Activated CD8-positive, alpha-beta memory T cell treated with anti-CD3 and anti-CD28 coated beads, Interleukin-2, amount 10 ng/mL, durations not matched to agents 7 days and 5 days (primary cell): Measurements from ENCODE around the gene SHLD3. TPM values are rescaled to one million over a fixed set of nuclear protein-coding genes. Genes with fewer than 3 reads are reported as not detected.
"Not testable (repeated sequence)": the region's sequence is repeated elsewhere in the genome, so short reads cannot be mapped to it uniquely, and the experiment has no call there.

Experiments
- ATAC-seq: fragments of 150-1000 bp; cut with Tn5 transposase; one replicate; pipeline ENCODE4 v1.10.0; 2021; ENCODE audit warnings: moderate library complexity
- CTCF ChIA-PET: fragments of 350-600 bp; sonication (Branson Sonifier 250); formaldehyde crosslinking; loops from one replicate; lab custom pipeline; 2021; ENCODE audit warnings: antibody characterized with exemption; lab: Charles Lee
- DNase-seq: peaks from one replicate; pipeline ENCODE4 v3.0.0-alpha.2; 2020
- H3K27ac Mint-ChIP-seq: one replicate; pipeline ENCODE4 v1.8.0; 2021; ENCODE audit warnings: mild to moderate bottlenecking, mixed read lengths
- H3K27me3 Mint-ChIP-seq: one replicate; pipeline ENCODE4 v1.8.0; 2021; ENCODE audit warnings: mixed read lengths
- H3K36me3 Mint-ChIP-seq: one replicate; pipeline ENCODE4 v1.8.0; 2021; ENCODE audit warnings: mild to moderate bottlenecking, mixed read lengths
- H3K4me1 Mint-ChIP-seq: one replicate; pipeline ENCODE4 v1.8.0; 2021; ENCODE audit warnings: mixed read lengths
- H3K4me3 Mint-ChIP-seq: one replicate; pipeline ENCODE4 v1.8.0; 2021; ENCODE audit warnings: mild to moderate bottlenecking, moderate library complexity, mixed read lengths
- H3K9me3 Mint-ChIP-seq: one replicate; pipeline ENCODE4 v1.8.0; 2022; ENCODE audit warnings: low read depth, mixed read lengths
- total RNA-seq, 2 experiments: library from RNA; stranded (reverse); gene quantifications; one replicate each; pipeline ENCODE4 v1.2.3, GENCODE V29; 2021

Gene SHLD3
- total RNA-seq, 2 experiments from 2014 or later = 3.9 to 5.9 TPM

- DNase-seq = no peak
- Mint-ChIP-seq H3K4me1 (no peaks in the 10 kb centered on the region), H3K27ac (no peak overlapping the region), H3K36me3 (peaks cover 26% of the 10 kb centered on the region), H3K4me3 (no peak overlapping the region), H3K27me3 (no peaks in the 10 kb centered on the region), H3K9me3 (no peaks in the 10 kb centered on the region)
- CTCF ChIA-PET = no interaction called here
- no peak for ATAC-seq
Observed at GRCh38 chr5:65640240-65640639, 15.4 kb downstream of the SHLD3 start.

DNA sequence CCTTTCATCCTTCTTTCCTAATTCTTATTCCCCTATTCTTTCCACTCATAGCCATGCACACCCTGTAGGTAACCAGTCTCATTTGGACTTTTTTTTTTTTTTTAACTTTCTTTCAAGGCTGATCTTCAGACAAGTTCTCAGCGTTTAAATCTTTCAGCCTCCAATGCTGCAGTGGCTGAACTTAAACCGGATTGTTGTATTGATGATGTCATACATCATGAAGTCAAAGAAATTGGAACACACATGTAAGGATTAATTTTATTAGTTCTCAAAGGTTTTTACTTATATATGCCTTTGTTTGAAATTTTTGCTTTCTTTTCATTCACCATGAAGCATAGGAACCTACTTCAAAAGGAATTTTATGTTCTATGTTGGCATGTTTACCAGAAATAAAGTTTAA is 22.1 kb downstream of the SHLD3 start:
- Mint-ChIP-seq H3K27me3 (no peaks in the 10 kb centered on the region), H3K36me3 (peaks cover 17% of the 10 kb centered on the region), H3K9me3 (no peaks in the 10 kb centered on the region), H3K27ac (no peak overlapping the region), H3K4me1 (no peaks in the 10 kb centered on the region), H3K4me3 (no peak overlapping the region)
- no peak for DNase-seq
- ATAC-seq = no peak
- CTCF ChIA-PET = no interaction called here

DNA sequence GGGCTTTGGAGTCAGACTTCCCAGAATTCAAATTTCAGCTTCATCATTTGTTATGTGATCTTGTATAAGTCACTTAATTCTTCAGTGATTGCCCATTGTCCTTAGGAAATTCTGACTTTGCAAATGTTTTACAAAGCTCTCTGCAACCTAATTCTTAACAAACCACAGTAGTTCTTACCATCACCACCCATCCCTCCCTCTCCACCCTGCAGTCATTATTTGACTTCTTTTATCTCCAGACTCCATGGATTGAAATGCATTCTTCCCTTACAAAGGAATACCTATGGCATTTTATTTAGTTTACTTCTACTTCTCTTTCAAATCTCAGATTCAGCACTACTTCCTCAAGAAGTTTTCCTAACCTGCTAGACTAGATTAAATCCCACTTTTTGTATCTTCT is 23.1 kb downstream of the SHLD3 start:
- CTCF ChIA-PET = no interaction called here

GRCh38 chr5:65651144-65651543 is 26.3 kb downstream of the SHLD3 start:
- no peak for ATAC-seq
- CTCF ChIA-PET = interaction anchor here (1.2 to 1.4 kb wide), 2 partner anchors 18 to 25 kb away, joined by 3 to 5 read pairs; no protein-coding TSS in a partner anchor

More for the DNA sequence above, 23.1 kb downstream of the SHLD3 start:
- Mint-ChIP-seq H3K36me3 (peaks cover 20% of the 10 kb centered on the region), H3K4me1 (no peaks in the 10 kb centered on the region), H3K4me3 (no peak overlapping the region), H3K27ac (no peak overlapping the region), H3K9me3 (no peaks in the 10 kb centered on the region), H3K27me3 (no peaks in the 10 kb centered on the region)
- DNase-seq = no peak
- no peak for ATAC-seq

GRCh38 chr5:65654713-65655112 is 29.9 kb downstream of the SHLD3 start:
- CTCF ChIA-PET = no interaction called here
- DNase-seq (no peak), ATAC-seq (no peak)
- peaks cover 18% of the 10 kb centered on the region for H3K36me3 Mint-ChIP-seq
- no peak overlapping the region for H3K4me3 Mint-ChIP-seq
- no peaks in the 10 kb centered on the region for H3K4me1 Mint-ChIP-seq
- H3K27me3 Mint-ChIP-seq = no peaks in the 10 kb centered on the region
- H3K27ac Mint-ChIP-seq = no peak overlapping the region
- H3K9me3 Mint-ChIP-seq = no peaks in the 10 kb centered on the region

More at GRCh38 chr5:65651144-65651543, 26.3 kb downstream of the SHLD3 start:
- H3K27ac Mint-ChIP-seq = no peak overlapping the region
- peaks cover 19% of the 10 kb centered on the region for H3K36me3 Mint-ChIP-seq
- no peaks in the 10 kb centered on the region for H3K9me3 Mint-ChIP-seq
- no peak overlapping the region for H3K4me3 Mint-ChIP-seq
- no peaks in the 10 kb centered on the region for H3K4me1 Mint-ChIP-seq
- H3K27me3 Mint-ChIP-seq = no peaks in the 10 kb centered on the region
- DNase-seq = no peak

- ATAC-seq (no peak), DNase-seq (no peak)
- Mint-ChIP-seq H3K27me3 (no peaks in the 10 kb centered on the region), H3K4me1 (peaks cover 5% of the 10 kb centered on the region), H3K4me3 (no peak overlapping the region), H3K27ac (no peak overlapping the region), H3K9me3 (no peaks in the 10 kb centered on the region), H3K36me3 (peaks cover 17% of the 10 kb centered on the region)
- CTCF ChIA-PET = no interaction called here
Observed at GRCh38 chr5:65663804-65664521, 39.1 kb downstream of the SHLD3 start.

DNA sequence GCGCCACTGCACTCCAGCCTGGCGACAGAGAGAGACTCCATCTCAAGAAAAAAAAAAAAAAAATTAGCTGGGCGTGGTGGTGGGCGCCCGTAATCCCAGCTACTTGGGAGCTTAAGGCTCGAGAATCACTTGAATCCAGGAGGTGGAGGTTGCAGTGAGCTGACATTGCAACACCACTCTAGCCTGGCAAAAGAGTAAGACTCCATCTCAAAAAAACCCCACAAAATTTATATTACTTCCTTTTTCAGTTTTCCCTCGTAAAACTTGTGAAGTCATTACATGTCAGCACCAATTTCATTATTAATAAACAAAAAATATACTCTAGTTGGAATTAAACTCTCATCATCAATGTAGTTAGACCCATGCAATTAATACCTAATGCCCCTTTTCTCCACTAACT is 43.9 kb downstream of the SHLD3 start:
- Mint-ChIP-seq H3K27me3 (no peaks in the 10 kb centered on the region), H3K36me3 (peaks cover 12% of the 10 kb centered on the region), H3K4me1 (peaks cover 4% of the 10 kb centered on the region), H3K4me3 (no peak overlapping the region), H3K27ac (no peak overlapping the region), H3K9me3 (no peaks in the 10 kb centered on the region)
- DNase-seq (no peak), ATAC-seq (no peak)
- CTCF ChIA-PET = no interaction called here

- CTCF ChIA-PET = interaction anchor here (0.5 kb wide), 1 partner anchor 331 kb away, joined by 3 read pairs; no protein-coding TSS in a partner anchor
- DNase-seq (no peak), ATAC-seq (no peak)
- no peaks in the 10 kb centered on the region for H3K27me3 Mint-ChIP-seq
- no peak overlapping the region for H3K4me3 Mint-ChIP-seq
- no peaks in the 10 kb centered on the region for H3K4me1 Mint-ChIP-seq
- H3K9me3 Mint-ChIP-seq = no peaks in the 10 kb centered on the region
- H3K36me3 Mint-ChIP-seq = peaks cover 33% of the 10 kb centered on the region
- H3K27ac Mint-ChIP-seq = no peak overlapping the region
Observed at GRCh38 chr5:65672796-65673195, 48.0 kb downstream of the SHLD3 start.

DNA sequence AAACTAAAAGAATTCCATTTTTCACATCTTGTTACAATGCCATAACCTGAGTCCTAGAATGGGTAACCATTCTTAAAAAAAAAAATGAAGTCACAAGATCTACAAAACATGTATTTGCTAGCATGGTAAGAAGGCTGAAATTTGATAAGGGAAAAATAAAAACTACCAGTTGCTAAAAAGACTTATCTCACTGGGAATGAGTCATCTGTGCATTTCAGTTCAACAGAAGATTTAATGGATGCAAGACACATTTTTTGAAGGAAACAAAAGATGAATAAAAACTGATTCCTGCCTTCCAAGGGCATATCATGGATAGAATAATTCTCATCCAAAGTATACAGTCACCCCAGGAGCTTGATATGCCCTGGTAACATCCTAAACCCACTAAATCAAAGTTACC is 49.9 kb downstream of the SHLD3 start:
- H3K4me1 Mint-ChIP-seq = no peaks in the 10 kb centered on the region
- CTCF ChIA-PET = interaction anchor here (1.1 kb wide), 1 partner anchor 18 kb away, joined by 3 read pairs; no protein-coding TSS in a partner anchor

GRCh38 chr5:65676056-65676455 is 51.2 kb downstream of the SHLD3 start:
- CTCF ChIA-PET = interaction anchor here (0.8 kb wide), 1 partner anchor 25 kb away, joined by 3 read pairs; no protein-coding TSS in a partner anchor
- H3K9me3 Mint-ChIP-seq, ATAC-seq, H3K4me3 Mint-ChIP-seq, H3K27ac Mint-ChIP-seq, H3K27me3 Mint-ChIP-seq, DNase-seq, H3K4me1 Mint-ChIP-seq: not testable (repeated sequence)
- H3K36me3 Mint-ChIP-seq = peaks cover 46% of the 10 kb centered on the region

More for the DNA sequence above, 49.9 kb downstream of the SHLD3 start:
- no peak for ATAC-seq
- H3K9me3 Mint-ChIP-seq = no peaks in the 10 kb centered on the region
- DNase-seq = no peak
- no peak overlapping the region for H3K4me3 Mint-ChIP-seq
- H3K27ac Mint-ChIP-seq = no peak overlapping the region
- H3K36me3 Mint-ChIP-seq = peaks cover 40% of the 10 kb centered on the region
- H3K27me3 Mint-ChIP-seq = no peaks in the 10 kb centered on the region

Other genes with a start within 250 kb of the SHLD3 start
- gene ADAMTS6, start 143.1 kb upstream of the SHLD3 start, total RNA-seq = 1 to 10 TPM; 2.8 to 4.0 TPM
- 100 to 1,000 TPM in 1 of 2 experiments, 10 to 100 TPM in 1; 94.6 to 107 TPM for gene CENPK, start 61.9 kb upstream of the SHLD3 start, total RNA-seq
- 10 to 100 TPM; 49.0 to 54.1 TPM for gene PPWD1, start 61.7 kb upstream of the SHLD3 start, total RNA-seq
- gene TRIM23, start 694 bp upstream of the SHLD3 start, total RNA-seq = 10 to 100 TPM in 1 of 2 experiments, 1 to 10 TPM in 1; 9.9 to 10.3 TPM
- gene TRAPPC13, start within 50 bp of the SHLD3 start, total RNA-seq = 10 to 100 TPM; 18.5 to 23.4 TPM
- gene SGTB, start 97.1 kb downstream of the SHLD3 start, total RNA-seq = 10 to 100 TPM; 12.5 to 14.0 TPM
- 10 to 100 TPM; 15.8 to 19.6 TPM for gene NLN, start 97.2 kb downstream of the SHLD3 start, total RNA-seq